Measurements from ENCODE around the gene MRPL14. TPM values are rescaled to one million over a fixed set of nuclear protein-coding genes. Genes with fewer than 3 reads are reported as not detected.

MRPL14 gene
- total and polyA plus RNA-seq, 2 of the 8 experiments (the other 6 are each of a cell fraction or from before 2014, with no cell fraction given), result 82.0 to 97.1 TPM

- no peaks in the 10 kb centered on the region for H3K9me3 ChIP-seq (ENCODE audit: insufficient read depth in 2 of 2, low read depth in 1 of 2, low read length in 1 of 2)
- POLR2A ChIA-PET (ENCODE audit: partially characterized antibody), result interaction anchor here (1.2 kb wide), 2 partner anchors 95 to 100 kb away, joined by 3 read pairs; partner anchors contain the start of gene HSP90AB1
- no peak overlapping the region for H3K4ac ChIP-seq (replicated peaks; ENCODE audit: insufficient read length, low read depth, low read length)
- no peak overlapping the region for H4K91ac ChIP-seq (replicated peaks; ENCODE audit: insufficient read length, low read length)
- no peak overlapping the region for H2AFZ ChIP-seq (ENCODE audit: low read length)
- H3K27ac ChIP-seq (ENCODE audit: low read depth, low read length), result no peak overlapping the region
- H4K20me1 ChIP-seq (replicated peaks in 1 of 2; ENCODE audit: control insufficient read depth in 1 of 2, insufficient read depth in 2 of 2, low read length in 2 of 2), result peaks cover 2 to 3% of the 10 kb centered on the region in 2 experiments
- CTCF ChIA-PET (ENCODE audit: partially characterized antibody), result interaction anchor here (0.6 to 3.0 kb wide), 14 partner anchors 16 to 83 kb away, joined by 3 to 28 read pairs (median 4); no protein-coding TSS in a partner anchor
- H2BK15ac ChIP-seq (ENCODE audit: low read length), result no peak overlapping the region
- no peak overlapping the region; the same call in 1 of the 2 replicates for H4K8ac ChIP-seq (ENCODE audit: extremely low read depth, insufficient read depth, low read length)
- H3K14ac ChIP-seq (ENCODE audit: insufficient read length), result no peak overlapping the region
- no peak overlapping the region for H2BK12ac ChIP-seq (ENCODE audit: low read depth, low read length)
- peaks cover 10 to 28% (median 22%) of the 10 kb centered on the region in 4 experiments; a peak in 7 of 8 replicates for H3K36me3 ChIP-seq (ENCODE audit: control insufficient read depth in 2 of 4, insufficient read depth in 4 of 4, low read length in 3 of 4)
- no peaks in the 10 kb centered on the region for H3K23me2 ChIP-seq (ENCODE audit: low read depth, low read length)
- H3K79me1 ChIP-seq (ENCODE audit: low read depth, low read length), result no peaks in the 10 kb centered on the region
- H3K27me3 ChIP-seq (replicated peaks in 1 of 4; ENCODE audit: control insufficient read depth in 3 of 4, extremely low read depth in 1 of 4, insufficient read depth in 3 of 4, low read length in 3 of 4), result no peaks in the 10 kb centered on the region
- no peak overlapping the region for H3K23ac ChIP-seq (ENCODE audit: insufficient read length)
- DNase-seq (ENCODE audit: low read depth in 1 of 2, low spot score in 2 of 2) (peak; percentile 61 to 99), FAIRE-seq (no peak)
- no peak overlapping the region for H4K5ac ChIP-seq (ENCODE audit: insufficient read length, low read depth, low read length)
- H3K9ac ChIP-seq (replicated peaks in 1 of 4; ENCODE audit: extremely low read depth in 1 of 4, low read depth in 3 of 4, low read length in 3 of 4), result no peak overlapping the region
- no peaks in the 10 kb centered on the region for H3K79me2 ChIP-seq (ENCODE audit: control insufficient read depth in 1 of 2, insufficient read depth in 2 of 2, low read length in 2 of 2)
- peaks cover 0 to 10% (median 3%) of the 10 kb centered on the region in 4 experiments; a peak in 5 of 7 replicates for H3K4me1 ChIP-seq (replicated peaks in 1 of 4; ENCODE audit: control insufficient read depth in 3 of 4, insufficient read depth in 4 of 4, low read length in 3 of 4)
- no peak overlapping the region for H2BK120ac ChIP-seq (replicated peaks; ENCODE audit: low read depth, low read length)
- no peak overlapping the region for H2BK20ac ChIP-seq (ENCODE audit: low read length)
- no peak overlapping the region for H2AK5ac ChIP-seq (ENCODE audit: low read depth, low read length)
- 36% methylated on average over 31 of the region's 31 CpGs; no CpG with 5 or more reads in 1 of the 2 experiments for WGBS, 2 experiments (ENCODE audit: extremely low coverage in 1 of 2, insufficient coverage in 1 of 2, insufficient read length in 1 of 2, insufficient replicate concordance in 2 of 2, low coverage in 1 of 2, low lambda C conversion rate in 2 of 2, missing lambda C conversion rate in 1 of 2)
- no peak overlapping the region for H3K56ac ChIP-seq (replicated peaks; ENCODE audit: insufficient read length, low read depth, low read length)
- H3K4me3 ChIP-seq (ENCODE audit: extremely low read depth in 1 of 4, insufficient read depth in 2 of 4, low read depth in 3 of 4, low read length in 4 of 4), result no peak overlapping the region
- H3K4me2 ChIP-seq (ENCODE audit: insufficient read depth in 1 of 2, low read depth in 2 of 2, low read length in 2 of 2), result no peak overlapping the region
- H3K18ac ChIP-seq (ENCODE audit: extremely low read depth, low read length), result no peak overlapping the region
- H2BK5ac ChIP-seq (ENCODE audit: low read depth, low read length), result no peak overlapping the region; the same call in 1 of the 2 replicates
- TF ChIP-seq E2F6 (IDR thresholded peaks at IDR 0.05) (no peak), GABPA (IDR thresholded peaks at IDR 0.05; ENCODE audit: borderline replicate concordance, insufficient read depth, low read length) (peak; percentile 50; the same call in 1 of the 2 replicates), SP1 (IDR thresholded peaks at IDR 0.05; ENCODE audit: low read depth, low read length) (no peak), SIN3A (conservative IDR thresholded peaks at IDR 0.05 in 1 of 2, IDR thresholded peaks at IDR 0.05 in 1 of 2; ENCODE audit: low read depth in 1 of 2, low read length in 2 of 2) (0 out of 4 replicates have a peak, but pooled peaks of 1 of the 2 experiments have one; percentile 35), CEBPB (IDR thresholded peaks at IDR 0.05; ENCODE audit: low read depth, low read length) (no peak), HDAC2 (IDR thresholded peaks at IDR 0.05; ENCODE audit: borderline replicate concordance in 1 of 2, low read depth in 2 of 2, low read length in 2 of 2) (no peak), PHF8 (conservative IDR thresholded peaks at IDR 0.05; ENCODE audit: low read depth, low read length) (no peak), YY1 (IDR thresholded peaks at IDR 0.05; ENCODE audit: low read depth, low read length) (peak; percentile 70; the same call in 1 of the 2 replicates), RAD21 (IDR thresholded peaks at IDR 0.05 in 1 of 2, conservative IDR thresholded peaks at IDR 0.05 in 1 of 2; ENCODE audit: low read depth in 2 of 2, low read length in 2 of 2) (peak; percentile 71 to 82), SIRT6 (IDR thresholded peaks at IDR 0.05; ENCODE audit: low read length) (no peak)
These were observed 24.3 kb upstream of the MRPL14 start for GRCh38 chr6:44151348-44152108.
